Upper lobe of left lung (tissue), 4 donors: Measurements from ENCODE around the gene NEUROG1.

Experiments used
- EP300 ChIP-seq, 4 donors: sonication (generic); formaldehyde crosslinking; IDR thresholded peaks; one replicate each; pipeline ENCODE4 v1.5.1; 2017; ENCODE audit warnings: antibody characterized with exemption in 4 of 4, control low read depth in 2 of 4
- POLR2A ChIP-seq, 4 donors: fragments of 450-650 bp; IDR thresholded peaks; one replicate each; pipeline ENCODE4 v1.5.1; 2016 to 2017; ENCODE audit warnings: antibody characterized with exemption in 4 of 4, mild to moderate bottlenecking in 2 of 4
- POLR2AphosphoS5 ChIP-seq, 2 donors: sonication (generic); formaldehyde crosslinking; IDR thresholded peaks; one replicate each; pipeline ENCODE4 v1.5.1; 2017; ENCODE audit warnings: antibody characterized with exemption in 2 of 2
- TF ChIP-seq, protein P1 (sequence below), 6 experiments: fragments of 450-650 bp in 4 of 6; fragments of 200-600 bp in 2 of 6; sonication (generic) in 2 of 6; IDR thresholded peaks; one replicate each; pipeline ENCODE4 v1.5.1; 2016 to 2019; ENCODE audit warnings: antibody characterized with exemption in 6 of 6

GRCh38 chr5:135539430-135540005 lies 3.8 kb upstream of the NEUROG1 start:
- TF ChIP-seq, protein P1, sequence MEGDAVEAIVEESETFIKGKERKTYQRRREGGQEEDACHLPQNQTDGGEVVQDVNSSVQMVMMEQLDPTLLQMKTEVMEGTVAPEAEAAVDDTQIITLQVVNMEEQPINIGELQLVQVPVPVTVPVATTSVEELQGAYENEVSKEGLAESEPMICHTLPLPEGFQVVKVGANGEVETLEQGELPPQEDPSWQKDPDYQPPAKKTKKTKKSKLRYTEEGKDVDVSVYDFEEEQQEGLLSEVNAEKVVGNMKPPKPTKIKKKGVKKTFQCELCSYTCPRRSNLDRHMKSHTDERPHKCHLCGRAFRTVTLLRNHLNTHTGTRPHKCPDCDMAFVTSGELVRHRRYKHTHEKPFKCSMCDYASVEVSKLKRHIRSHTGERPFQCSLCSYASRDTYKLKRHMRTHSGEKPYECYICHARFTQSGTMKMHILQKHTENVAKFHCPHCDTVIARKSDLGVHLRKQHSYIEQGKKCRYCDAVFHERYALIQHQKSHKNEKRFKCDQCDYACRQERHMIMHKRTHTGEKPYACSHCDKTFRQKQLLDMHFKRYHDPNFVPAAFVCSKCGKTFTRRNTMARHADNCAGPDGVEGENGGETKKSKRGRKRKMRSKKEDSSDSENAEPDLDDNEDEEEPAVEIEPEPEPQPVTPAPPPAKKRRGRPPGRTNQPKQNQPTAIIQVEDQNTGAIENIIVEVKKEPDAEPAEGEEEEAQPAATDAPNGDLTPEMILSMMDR (IDR thresholded peaks at IDR 0.05) = no peak
- no peak for TF ChIP-seq POLR2A (IDR thresholded peaks at IDR 0.05)
- no peak for TF ChIP-seq POLR2AphosphoS5 (IDR thresholded peaks at IDR 0.05)
- TF ChIP-seq EP300 (IDR thresholded peaks at IDR 0.05) = no peak
